Naive thymus-derived CD8-positive, alpha-beta T cell (primary cell): Measurements from ENCODE around the gene RASSF3. TPM values are rescaled to one million over a fixed set of nuclear protein-coding genes. Genes with fewer than 3 reads are reported as not detected.

ENCODE experiments used
- ATAC-seq, 2 donors: fragments of 150-1000 bp; cut with Tn5 transposase in 1 of 2; sonication (Bioruptor Pico), chemical (Tn5 transposase) in 1 of 2; 1 replicate in 1 of 2; 2 replicates in 1 of 2; pipeline ENCODE4 v1.10.0; 2021; ENCODE audit warnings: mild to moderate bottlenecking in 2 of 2, moderate library complexity in 2 of 2
- POLR2A ChIA-PET: fragments of 350-600 bp; sonication (Branson Sonifier 250); formaldehyde crosslinking; loops from one replicate; lab custom pipeline; 2021; ENCODE audit warnings: antibody characterized with exemption; lab: Charles Lee
- DNase-seq, 10 donors: peaks; one replicate each; pipeline versions ENCODE4 v3.0.0 to v3.0.0-alpha.2; 2020 to 2022
- H3K27ac Mint-ChIP-seq, 10 donors: one replicate each; pipeline ENCODE4 v1.8.0; 2020 to 2022; ENCODE audit warnings: mild to moderate bottlenecking in 10 of 10, mixed read lengths in 10 of 10, moderate library complexity in 4 of 10, inconsistent platforms in 1 of 10
- H3K27me3 Mint-ChIP-seq, 5 donors: one replicate each; pipeline ENCODE4 v1.8.0; 2021 to 2022; ENCODE audit warnings: mixed read lengths in 5 of 5
- H3K36me3 Mint-ChIP-seq, 3 donors: one replicate each; pipeline ENCODE4 v1.8.0; 2020 to 2022; ENCODE audit warnings: mixed read lengths in 3 of 3, mild to moderate bottlenecking in 2 of 3, inconsistent platforms in 1 of 3
- H3K4me1 Mint-ChIP-seq, 4 donors: one replicate each; pipeline ENCODE4 v1.8.0; 2021 to 2022; ENCODE audit warnings: mixed read lengths in 4 of 4
- H3K4me3 Mint-ChIP-seq, 10 donors: one replicate each; pipeline ENCODE4 v1.8.0; 2020 to 2022; ENCODE audit warnings: mild to moderate bottlenecking in 10 of 10, mixed read lengths in 10 of 10, moderate library complexity in 6 of 10, inconsistent platforms in 1 of 10
- H3K9me3 Mint-ChIP-seq, 9 donors: one replicate each; pipeline ENCODE4 v1.8.0; 2020 to 2022; ENCODE audit warnings: mixed read lengths in 9 of 9, mild to moderate bottlenecking in 3 of 9, inconsistent platforms in 1 of 9, moderate library complexity in 1 of 9
- polyA plus RNA-seq, 3 donors: library from polyadenylated mRNA; unstranded; fragments of 300-500 nt; fragmentation: Illumina TruSeq; gene quantifications; one replicate each; pipeline ENCODE4 v1.2.3, GENCODE V29; 2021
- total RNA-seq, 8 experiments: library from RNA in 2 of 8; stranded (reverse) in 2 of 8; gene quantifications; one replicate each; pipeline ENCODE4 v1.2.3 and lab custom pipeline; 2021 to 2026

The RASSF3 gene, protein sequence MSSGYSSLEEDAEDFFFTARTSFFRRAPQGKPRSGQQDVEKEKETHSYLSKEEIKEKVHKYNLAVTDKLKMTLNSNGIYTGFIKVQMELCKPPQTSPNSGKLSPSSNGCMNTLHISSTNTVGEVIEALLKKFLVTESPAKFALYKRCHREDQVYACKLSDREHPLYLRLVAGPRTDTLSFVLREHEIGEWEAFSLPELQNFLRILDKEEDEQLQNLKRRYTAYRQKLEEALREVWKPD
- 100 to 1,000 TPM; 172 to 177 TPM for total RNA-seq
- polyA plus RNA-seq = 1 to 10 TPM; 5.5 to 7.8 (median 5.7) TPM
- total RNA-seq (lab: John Stamatoyannopoulos, UW) = 38.0 to 264 (median 146) reads per million in 6 experiments

DNA sequence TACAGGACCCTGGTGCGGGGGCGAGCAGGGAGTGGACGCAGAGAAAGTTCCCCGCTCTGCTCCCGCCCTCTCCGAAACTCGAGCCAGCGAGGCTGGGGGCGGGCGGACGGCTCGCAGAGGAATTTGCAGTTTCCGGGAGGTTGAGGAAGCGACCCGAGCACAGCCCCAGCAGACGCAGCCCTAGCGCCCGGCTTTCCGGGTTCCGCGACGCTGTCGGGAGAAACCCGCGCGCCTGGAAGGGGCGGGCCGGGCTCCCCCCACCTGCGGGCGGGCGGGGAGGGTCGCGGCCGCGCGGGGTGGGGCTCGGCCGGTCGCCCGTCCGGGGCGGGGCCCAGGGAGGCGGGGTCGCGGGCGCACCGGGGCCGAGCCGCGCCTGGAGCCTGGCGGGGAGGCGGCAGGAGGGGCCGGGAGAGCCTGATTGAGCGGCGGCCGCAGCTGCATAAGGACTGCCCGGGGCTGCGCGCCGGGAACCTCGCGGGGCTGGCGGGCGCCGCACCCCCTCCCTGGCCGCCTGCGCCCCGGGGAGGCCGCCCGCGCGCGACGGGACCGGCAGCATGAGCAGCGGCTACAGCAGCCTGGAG lies at the start of gene RASSF3:
TSS of gene RASSF3 (plus strand) at position 417 of the 581 bp plus-strand sequence. CDS start at position 555, 138 bp downstream.
- Mint-ChIP-seq H3K27me3 (no peaks in the 10 kb centered on the region), H3K36me3 (peaks cover 0 to 26% (median 3%) of the 10 kb centered on the region in 3 donors), H3K4me3 (peak within 1 kb of the TSS; percentile 87 to 100 (median 98)), H3K9me3 (no peaks in the 10 kb centered on the region), H3K4me1 (peaks cover 12 to 46% (median 42%) of the 10 kb centered on the region in 4 donors), H3K27ac (peak within 1 kb of the TSS; percentile 93 to 98 (median 96))
- POLR2A ChIA-PET = interaction anchor here (0.8 to 14.3 kb wide), 18 partner anchors 10 to 90 kb away, joined by 3 to 368 read pairs (median 10); no protein-coding TSS in a partner anchor
- peak; percentile 66 to 67 for ATAC-seq
- DNase-seq = peak; percentile 59 to 87 (median 74)

DNA sequence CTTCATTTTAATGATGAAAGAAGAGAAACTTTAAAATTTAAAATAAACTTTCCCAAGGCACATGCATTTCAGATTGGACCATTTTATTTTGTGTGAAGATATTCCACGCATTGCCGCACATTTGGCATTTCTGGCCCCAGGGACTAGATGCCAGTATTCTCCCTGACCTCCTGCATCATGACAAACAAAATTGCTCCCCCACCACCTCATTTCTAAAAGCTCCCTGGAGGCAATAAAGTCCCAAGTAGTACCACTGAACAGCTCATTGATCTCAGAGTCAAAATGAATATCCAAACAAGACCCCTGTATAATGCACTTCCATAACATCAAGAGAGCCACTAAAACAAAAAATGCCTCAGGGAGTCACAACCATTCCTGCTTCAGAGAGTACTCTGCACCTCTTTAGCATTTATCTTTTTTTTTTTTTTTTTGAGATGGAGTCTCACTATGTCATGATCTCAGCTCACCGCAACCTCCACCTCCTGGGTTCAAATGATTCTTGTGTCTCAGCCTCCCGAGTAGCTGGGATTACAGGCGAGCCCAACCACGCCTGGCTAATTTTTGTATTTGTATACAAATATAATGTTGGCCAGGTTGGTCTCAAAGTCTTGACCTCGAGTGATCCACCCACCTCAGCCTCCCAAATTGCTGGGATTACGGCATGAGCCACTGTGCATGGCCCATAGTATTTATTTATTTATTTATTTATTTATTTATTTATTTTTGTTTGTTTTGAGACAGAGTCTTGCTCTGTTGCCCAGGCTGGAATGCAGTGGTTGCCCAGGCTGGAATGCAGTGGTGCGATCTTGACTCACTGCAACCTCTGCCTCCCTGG lies 48.8 kb upstream of the RASSF3 start:
- H3K4me1 Mint-ChIP-seq = peaks cover 0 to 6% (median 6%) of the 10 kb centered on the region in 4 donors
- no peaks in the 10 kb centered on the region for H3K9me3 Mint-ChIP-seq
- POLR2A ChIA-PET = interaction anchor here (0.6 to 0.7 kb wide), 3 partner anchors 10 to 127 kb away, joined by 4 to 5 read pairs (median 5); no protein-coding TSS in a partner anchor
- ATAC-seq (no peak), DNase-seq (no peak)
- no peaks in the 10 kb centered on the region for H3K36me3 Mint-ChIP-seq
- H3K27ac Mint-ChIP-seq = peak overlapping the region in 1 of 10 donors; percentile 4
- H3K27me3 Mint-ChIP-seq = peaks cover 0 to 1% (median 0%) of the 10 kb centered on the region in 5 donors
- no peak overlapping the region for H3K4me3 Mint-ChIP-seq

DNA sequence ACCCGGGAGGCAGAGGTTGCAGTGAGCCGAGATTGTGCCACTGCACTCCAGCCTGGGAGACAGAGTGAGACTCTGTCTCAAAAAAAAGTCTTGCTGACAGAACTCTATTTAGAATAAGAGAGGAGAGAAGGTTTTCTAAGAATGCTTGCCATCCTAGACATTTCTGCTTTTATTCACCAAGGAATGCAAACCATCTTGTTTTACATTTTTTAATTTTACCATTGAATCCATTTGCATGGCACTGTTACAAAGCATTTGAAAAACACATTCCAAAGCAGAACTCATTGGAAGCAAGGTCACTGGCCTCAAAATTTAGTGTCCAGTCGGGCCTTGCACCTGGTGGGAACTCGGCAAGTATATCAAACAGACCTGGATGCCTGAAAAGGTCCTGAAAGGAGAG lies 44.2 kb upstream of the RASSF3 start:
- no peaks in the 10 kb centered on the region for H3K36me3 Mint-ChIP-seq
- H3K4me1 Mint-ChIP-seq = peaks cover 8 to 28% (median 25%) of the 10 kb centered on the region in 4 donors
- H3K27me3 Mint-ChIP-seq = peaks cover 0 to 1% (median 0%) of the 10 kb centered on the region in 5 donors
- no peak for DNase-seq
- H3K9me3 Mint-ChIP-seq = no peaks in the 10 kb centered on the region
- H3K27ac Mint-ChIP-seq = peak overlapping the region in 1 of 10 donors; percentile 41
- H3K4me3 Mint-ChIP-seq = no peak overlapping the region
- no peak for ATAC-seq
- POLR2A ChIA-PET = interaction anchor here (0.9 kb wide), 1 partner anchor 132 kb away, joined by 6 read pairs; no protein-coding TSS in a partner anchor

DNA sequence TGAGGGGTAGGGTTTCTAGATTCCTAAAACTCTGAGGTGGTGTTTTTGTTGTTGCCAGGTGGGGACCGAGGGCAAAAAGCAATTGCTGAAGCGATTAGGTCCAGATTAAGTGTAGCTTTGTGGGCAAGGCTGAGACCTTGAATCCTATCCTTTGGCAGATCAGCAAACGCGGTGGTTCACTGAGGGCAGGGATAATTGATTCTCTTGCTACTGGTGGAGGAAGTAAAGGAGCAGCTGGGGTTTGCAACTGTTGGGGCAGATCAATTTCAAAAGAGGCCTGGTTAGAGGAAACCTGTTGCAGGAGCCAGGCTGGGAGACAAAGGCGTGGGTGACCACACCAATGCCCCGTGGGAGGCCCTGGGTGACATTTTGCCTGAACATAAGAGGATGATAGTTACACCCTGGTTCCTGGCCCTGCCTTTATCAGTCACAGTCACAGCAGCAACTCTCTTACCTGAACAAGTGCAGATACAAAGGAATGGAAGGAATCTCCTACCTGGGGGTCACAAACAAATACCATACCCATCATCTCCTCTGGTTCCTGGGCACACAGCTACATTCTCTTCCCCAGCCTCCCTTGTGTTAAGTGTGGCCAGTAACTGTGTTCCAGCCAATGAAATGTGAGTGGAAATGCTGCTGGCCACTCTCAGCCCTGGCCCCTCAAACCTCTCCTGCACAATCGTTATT lies 43.3 kb upstream of the RASSF3 start:
- POLR2A ChIA-PET = interaction anchor here (0.6 kb wide), 1 partner anchor 23 kb away, joined by 5 read pairs; no protein-coding TSS in a partner anchor
- Mint-ChIP-seq H3K9me3 (peaks cover 0 to under 1% (median 0%) of the 10 kb centered on the region in 9 donors), H3K4me3 (no peak overlapping the region), H3K27ac (peak overlapping the region in 2 of 10 donors; percentile 27 to 70), H3K27me3 (no peaks in the 10 kb centered on the region), H3K4me1 (peaks cover 14 to 37% (median 32%) of the 10 kb centered on the region in 4 donors), H3K36me3 (no peaks in the 10 kb centered on the region)
- no peak for DNase-seq
- no peak for ATAC-seq

DNA sequence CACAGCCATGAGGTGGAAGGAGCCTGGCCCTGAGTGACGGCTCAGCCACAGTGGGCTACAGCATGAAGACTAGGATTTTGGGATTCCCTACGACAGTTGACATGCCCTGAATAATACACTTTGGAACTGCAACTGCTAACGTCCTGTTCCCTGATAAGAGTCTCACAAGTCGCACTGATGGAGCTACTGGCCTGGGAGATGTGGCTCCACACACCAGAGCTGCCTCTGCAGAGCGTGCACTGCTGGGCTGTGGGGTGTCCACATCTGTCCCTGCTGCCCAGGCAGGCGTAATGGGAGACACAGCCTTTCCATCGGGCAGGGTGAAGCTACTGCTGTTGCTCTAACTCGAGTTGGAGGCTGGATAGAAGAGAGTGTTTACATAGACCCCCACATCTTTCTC lies 42.7 kb upstream of the RASSF3 start:
- no peaks in the 10 kb centered on the region for H3K27me3 Mint-ChIP-seq
- H3K4me1 Mint-ChIP-seq = peaks cover 15 to 38% (median 34%) of the 10 kb centered on the region in 4 donors
- ATAC-seq (no peak), DNase-seq (no peak)
- H3K36me3 Mint-ChIP-seq = no peaks in the 10 kb centered on the region
- H3K4me3 Mint-ChIP-seq = no peak overlapping the region
- POLR2A ChIA-PET = interaction anchor here (0.6 kb wide), 1 partner anchor 22 kb away, joined by 5 read pairs; no protein-coding TSS in a partner anchor
- H3K9me3 Mint-ChIP-seq = peaks cover 0 to 1% (median 0%) of the 10 kb centered on the region in 9 donors
- peak overlapping the region in 3 of 10 donors; percentile 27 to 59 (median 39) for H3K27ac Mint-ChIP-seq

DNA sequence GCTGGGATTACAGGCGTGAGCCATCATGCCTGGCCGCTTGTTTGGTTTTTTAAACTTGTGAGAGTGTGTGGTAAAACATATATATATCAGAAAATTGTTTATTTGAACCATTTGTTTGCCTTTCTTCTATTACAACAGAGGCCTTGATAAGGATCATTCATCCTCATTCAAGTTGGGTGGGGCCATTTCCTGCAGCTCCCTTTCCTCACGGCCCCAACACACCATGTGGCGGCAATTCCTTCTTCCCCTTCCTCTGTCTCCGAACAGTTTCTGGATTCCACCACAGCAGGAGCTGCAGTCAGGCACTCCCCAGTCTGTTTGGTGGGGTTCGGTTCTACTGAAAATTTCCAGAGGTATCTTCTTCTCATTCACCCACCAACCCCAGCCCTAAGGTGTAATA lies 42.0 kb upstream of the RASSF3 start:
- Mint-ChIP-seq H3K36me3 (no peaks in the 10 kb centered on the region), H3K4me3 (peak overlapping the region in 1 of 10 donors; percentile 55), H3K9me3 (peaks cover 0 to 1% (median 0%) of the 10 kb centered on the region in 9 donors), H3K27me3 (no peaks in the 10 kb centered on the region), H3K27ac (peak overlapping the region in 4 of 10 donors; percentile 38 to 79 (median 56)), H3K4me1 (peaks cover 15 to 38% (median 34%) of the 10 kb centered on the region in 4 donors)
- POLR2A ChIA-PET = no interaction called here
- DNase-seq = no peak
- ATAC-seq = no peak

DNA sequence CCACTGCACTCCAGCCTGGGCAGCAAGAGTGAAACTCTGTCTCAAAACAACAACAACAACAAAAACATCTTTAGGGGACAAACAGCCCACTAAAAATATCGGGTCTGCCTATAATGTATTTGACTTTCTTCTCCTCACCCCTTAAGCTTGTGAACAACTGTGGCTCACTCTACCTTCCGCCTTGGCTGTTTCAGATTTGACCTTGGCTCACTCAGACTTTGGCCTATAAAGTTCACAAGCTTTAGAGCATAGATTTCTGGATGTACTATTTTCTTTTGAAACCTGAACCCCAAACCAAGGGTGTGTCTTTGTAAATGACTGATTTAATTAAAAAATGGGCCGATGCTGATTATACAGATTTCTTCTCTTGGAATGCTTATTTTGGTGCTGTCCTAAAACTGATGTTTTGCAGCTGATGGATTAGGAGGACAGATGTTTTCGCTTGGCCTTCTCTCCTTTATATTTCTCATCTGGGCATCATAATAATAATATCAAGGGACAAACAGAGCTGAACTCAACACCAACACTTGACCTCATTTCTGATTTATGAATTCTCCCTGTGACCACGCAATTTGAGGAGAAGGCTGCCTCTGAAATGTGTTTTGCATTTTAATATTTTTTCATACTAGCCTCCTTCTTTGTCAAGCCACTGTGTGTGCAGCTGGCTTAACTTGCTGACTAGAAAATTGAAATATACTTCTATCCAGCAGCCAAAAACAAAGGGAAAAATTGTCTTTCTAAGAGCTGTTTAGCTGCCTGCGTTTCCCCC lies 40.2 kb upstream of the RASSF3 start:
- POLR2A ChIA-PET = interaction anchor here (0.6 to 1.2 kb wide), 3 partner anchors 16 to 40 kb away, joined by 3 to 5 read pairs (median 3); partner anchors contain the start of gene RASSF3
- H3K4me3 Mint-ChIP-seq = no peak overlapping the region
- H3K36me3 Mint-ChIP-seq = no peaks in the 10 kb centered on the region
- ATAC-seq (no peak), DNase-seq (no peak)
- no peaks in the 10 kb centered on the region for H3K27me3 Mint-ChIP-seq
- peaks cover 0 to 3% (median 0%) of the 10 kb centered on the region in 9 donors for H3K9me3 Mint-ChIP-seq
- H3K4me1 Mint-ChIP-seq = peaks cover 11 to 38% (median 34%) of the 10 kb centered on the region in 4 donors
- H3K27ac Mint-ChIP-seq = peak overlapping the region in 6 of 10 donors; percentile 0 to 86 (median 44)

DNA sequence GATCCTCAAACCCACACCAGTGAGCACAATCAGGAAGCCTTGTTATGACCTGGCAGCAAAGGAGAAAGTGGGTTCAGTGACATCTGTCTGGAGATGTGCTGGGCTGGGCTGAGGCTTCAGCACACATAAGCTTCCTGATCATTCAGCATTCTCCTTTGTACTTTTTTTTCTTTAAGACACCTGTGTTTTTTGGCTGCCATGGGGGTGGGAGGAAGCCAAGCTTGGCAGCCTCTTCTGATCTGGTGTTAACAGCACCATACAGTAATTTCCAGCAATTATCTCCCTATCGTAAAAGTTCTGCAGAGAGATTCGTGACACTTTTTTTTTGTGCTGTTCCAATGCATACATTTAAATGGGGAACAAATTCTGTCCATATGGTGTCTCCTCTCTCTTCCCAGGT lies 38.9 kb upstream of the RASSF3 start:
- peak overlapping the region in 8 of 10 donors; percentile 3 to 89 (median 55) for H3K27ac Mint-ChIP-seq
- peak overlapping the region in 2 of 10 donors; percentile 16 to 30 for H3K4me3 Mint-ChIP-seq
- H3K27me3 Mint-ChIP-seq = no peaks in the 10 kb centered on the region
- peaks cover 11 to 38% (median 33%) of the 10 kb centered on the region in 4 donors for H3K4me1 Mint-ChIP-seq
- DNase-seq (peak in 5 of 10 donors; percentile 8 to 42 (median 24)), ATAC-seq (peak; percentile 57 to 76)
- POLR2A ChIA-PET = interaction anchor here (0.5 to 2.7 kb wide), 5 partner anchors 11 to 174 kb away, joined by 4 to 12 read pairs (median 6); no protein-coding TSS in a partner anchor
- no peaks in the 10 kb centered on the region for H3K36me3 Mint-ChIP-seq
- peaks cover 0 to 7% (median 0%) of the 10 kb centered on the region in 9 donors for H3K9me3 Mint-ChIP-seq

DNA sequence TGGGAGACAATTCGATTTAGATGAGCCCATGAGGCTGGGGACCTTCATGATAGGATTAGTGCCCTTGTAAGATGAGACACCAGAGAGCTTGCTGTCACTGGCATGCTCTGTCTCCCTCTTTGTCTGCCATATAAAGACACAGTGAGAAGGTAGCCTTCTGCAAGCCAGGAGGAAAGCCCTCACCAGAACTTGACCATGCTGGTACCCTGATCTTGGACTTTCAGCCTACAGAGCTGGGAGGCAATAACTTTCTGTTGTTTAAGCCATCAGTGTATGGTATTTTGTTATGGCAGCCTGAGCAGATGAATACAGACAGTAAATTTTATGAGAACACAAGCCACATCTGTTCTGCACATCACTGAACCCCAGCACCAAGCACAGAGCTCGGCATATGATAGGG lies 38.1 kb upstream of the RASSF3 start:
- Mint-ChIP-seq H3K36me3 (no peaks in the 10 kb centered on the region), H3K27me3 (no peaks in the 10 kb centered on the region), H3K4me1 (peaks cover 11 to 31% (median 27%) of the 10 kb centered on the region in 4 donors), H3K9me3 (peaks cover 0 to 7% (median 0%) of the 10 kb centered on the region in 9 donors), H3K4me3 (no peak overlapping the region), H3K27ac (peak overlapping the region in 1 of 10 donors; percentile 11)
- DNase-seq (no peak), ATAC-seq (no peak)
- POLR2A ChIA-PET = interaction anchor here (1.5 to 2.7 kb wide), 4 partner anchors 10 to 125 kb away, joined by 4 to 12 read pairs (median 6); no protein-coding TSS in a partner anchor

DNA sequence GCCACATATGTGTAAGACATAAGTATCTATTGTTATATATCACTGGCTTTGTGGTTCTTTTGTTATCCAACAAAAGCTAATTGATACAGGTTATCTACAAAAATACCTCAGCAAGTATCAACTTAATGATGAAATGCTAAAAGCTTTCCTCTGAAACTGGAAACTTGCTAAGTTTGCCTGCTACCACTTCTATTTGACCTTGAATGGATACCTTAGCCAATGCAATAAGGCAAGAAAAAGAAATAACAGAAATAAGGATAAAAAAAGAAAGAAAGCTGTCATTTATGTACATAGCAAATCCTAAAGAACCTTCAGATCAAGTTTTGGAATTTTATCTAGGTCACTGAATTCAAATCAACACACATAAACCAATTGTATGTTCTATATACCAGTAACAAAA lies 35.5 kb upstream of the RASSF3 start:
- Mint-ChIP-seq H3K4me3 (no peak overlapping the region), H3K36me3 (no peaks in the 10 kb centered on the region), H3K27me3 (no peaks in the 10 kb centered on the region), H3K9me3 (peaks cover 0 to 7% (median 0%) of the 10 kb centered on the region in 9 donors), H3K27ac (no peak overlapping the region), H3K4me1 (peaks cover 7 to 18% (median 15%) of the 10 kb centered on the region in 4 donors)
- DNase-seq (no peak), ATAC-seq (no peak)
- POLR2A ChIA-PET = interaction anchor here (0.5 to 0.7 kb wide), 4 partner anchors 9 to 19 kb away, joined by 3 to 6 read pairs (median 5); no protein-coding TSS in a partner anchor
